ENCODE data around the gene LIMK1. TPM values are rescaled to one million over a fixed set of nuclear protein-coding genes. Genes with fewer than 3 reads are reported as not detected.
"Not testable (repeated sequence)": the region's sequence is repeated elsewhere in the genome, so short reads cannot be mapped to it uniquely, and the experiment has no call there.

LIMK1 gene
- total RNA-seq: 10 to 100 TPM; 14.1 to 14.6 TPM
- 1 to 10 TPM; 2.8 to 4.8 (median 3.4) TPM for polyA plus RNA-seq
- 13.8 to 38.1 (median 27.4) reads per million in 6 experiments for total RNA-seq

GRCh38 chr7:74083117-74083876, at the start of gene LIMK1:
Gene LIMK1 (plus strand): TSS chr7:74083804. CDS start chr7:74083991, 187 bp downstream.
- H3K27ac Mint-ChIP-seq: peak within 1 kb of the TSS in 9 of 10 donors; percentile 8 to 90 (median 84)
- POLR2A ChIA-PET: interaction anchor here (0.5 to 3.7 kb wide), 6 partner anchors 9 to 990 kb away, joined by 3 to 33 read pairs (median 6); partner anchors contain the start of genes EIF4H and RCC1L
- peaks cover 9 to 18% (median 13%) of the 10 kb centered on the region in 4 donors for H3K4me1 Mint-ChIP-seq
- ATAC-seq (peak; percentile 87 to 90), DNase-seq (peak; percentile 67 to 90 (median 82))
- H3K27me3 Mint-ChIP-seq: no peaks in the 10 kb centered on the region
- peaks cover 0 to 6% (median 0%) of the 10 kb centered on the region in 3 donors for H3K36me3 Mint-ChIP-seq
- H3K4me3 Mint-ChIP-seq: peak within 1 kb of the TSS; percentile 74 to 89 (median 82)
- no peaks in the 10 kb centered on the region for H3K9me3 Mint-ChIP-seq

GRCh38 chr7:74037609-74038008, 46.0 kb upstream of the LIMK1 start:
- Mint-ChIP-seq H3K27ac (no peak overlapping the region), H3K27me3 (peaks cover 0 to 1% (median 0%) of the 10 kb centered on the region in 5 donors), H3K4me1 (no peaks in the 10 kb centered on the region), H3K4me3 (no peak overlapping the region), H3K9me3 (no peaks in the 10 kb centered on the region), H3K36me3 (no peaks in the 10 kb centered on the region)
- DNase-seq (no peak), ATAC-seq (no peak)
- POLR2A ChIA-PET: no interaction called here

- Mint-ChIP-seq H3K36me3 (no peaks in the 10 kb centered on the region), H3K4me1 (no peaks in the 10 kb centered on the region), H3K27ac (no peak overlapping the region), H3K4me3 (no peak overlapping the region), H3K9me3 (no peaks in the 10 kb centered on the region), H3K27me3 (peaks cover 0 to 1% (median 0%) of the 10 kb centered on the region in 5 donors)
- DNase-seq (no peak), ATAC-seq (no peak)
- POLR2A ChIA-PET: no interaction called here
These were observed 45.2 kb upstream of the LIMK1 start for GRCh38 chr7:74038194-74038961.

GRCh38 chr7:74039337-74039736, 44.3 kb upstream of the LIMK1 start:
- Mint-ChIP-seq H3K27ac (no peak overlapping the region), H3K36me3 (no peaks in the 10 kb centered on the region), H3K4me1 (no peaks in the 10 kb centered on the region), H3K27me3 (peaks cover 0 to 1% (median 0%) of the 10 kb centered on the region in 5 donors), H3K4me3 (no peak overlapping the region), H3K9me3 (no peaks in the 10 kb centered on the region)
- ATAC-seq: no peak
- POLR2A ChIA-PET: no interaction called here
- DNase-seq: no peak

DNA sequence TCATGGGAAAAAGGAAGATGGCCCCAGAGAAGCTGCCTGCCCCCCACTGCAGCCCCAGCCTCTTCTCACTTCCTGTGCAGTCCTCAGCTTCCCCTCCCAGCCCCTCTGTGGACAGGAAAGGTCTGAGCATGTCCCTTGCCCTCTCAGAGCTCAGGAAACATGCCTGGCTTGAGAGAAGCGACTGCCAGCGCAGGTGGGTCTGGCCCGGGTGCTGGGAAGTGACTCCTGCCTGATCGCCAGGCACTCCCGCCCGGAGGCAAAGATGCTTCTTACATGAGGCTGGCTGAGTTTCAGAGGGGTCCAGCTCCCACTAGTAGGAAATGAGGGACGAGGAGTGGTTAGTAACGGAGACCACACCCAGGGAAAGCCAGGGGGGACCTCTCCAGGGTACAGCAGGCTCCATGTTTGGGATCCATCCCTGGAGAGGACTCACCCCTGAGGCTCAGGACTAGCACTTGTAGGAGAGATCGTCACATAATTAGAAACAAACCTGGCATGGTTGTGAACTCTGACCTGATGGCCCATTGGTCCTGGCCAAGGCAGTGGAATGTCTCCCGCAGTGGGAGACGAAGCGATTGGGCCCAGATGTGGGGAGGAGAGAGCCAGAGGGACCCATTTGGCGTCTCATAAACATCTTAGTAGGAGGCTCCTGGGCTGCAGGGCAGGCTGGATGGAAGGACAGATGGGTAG, 43.4 kb upstream of the LIMK1 start:
- peak overlapping the region in 2 of 10 donors; percentile 34 to 37 for H3K27ac Mint-ChIP-seq
- no peak overlapping the region for H3K4me3 Mint-ChIP-seq
- no peaks in the 10 kb centered on the region for H3K36me3 Mint-ChIP-seq
- POLR2A ChIA-PET: no interaction called here
- peaks cover 0 to 1% (median 0%) of the 10 kb centered on the region in 5 donors for H3K27me3 Mint-ChIP-seq
- DNase-seq (no peak), ATAC-seq (no peak)
- H3K9me3 Mint-ChIP-seq: no peaks in the 10 kb centered on the region
- H3K4me1 Mint-ChIP-seq: no peaks in the 10 kb centered on the region

DNA sequence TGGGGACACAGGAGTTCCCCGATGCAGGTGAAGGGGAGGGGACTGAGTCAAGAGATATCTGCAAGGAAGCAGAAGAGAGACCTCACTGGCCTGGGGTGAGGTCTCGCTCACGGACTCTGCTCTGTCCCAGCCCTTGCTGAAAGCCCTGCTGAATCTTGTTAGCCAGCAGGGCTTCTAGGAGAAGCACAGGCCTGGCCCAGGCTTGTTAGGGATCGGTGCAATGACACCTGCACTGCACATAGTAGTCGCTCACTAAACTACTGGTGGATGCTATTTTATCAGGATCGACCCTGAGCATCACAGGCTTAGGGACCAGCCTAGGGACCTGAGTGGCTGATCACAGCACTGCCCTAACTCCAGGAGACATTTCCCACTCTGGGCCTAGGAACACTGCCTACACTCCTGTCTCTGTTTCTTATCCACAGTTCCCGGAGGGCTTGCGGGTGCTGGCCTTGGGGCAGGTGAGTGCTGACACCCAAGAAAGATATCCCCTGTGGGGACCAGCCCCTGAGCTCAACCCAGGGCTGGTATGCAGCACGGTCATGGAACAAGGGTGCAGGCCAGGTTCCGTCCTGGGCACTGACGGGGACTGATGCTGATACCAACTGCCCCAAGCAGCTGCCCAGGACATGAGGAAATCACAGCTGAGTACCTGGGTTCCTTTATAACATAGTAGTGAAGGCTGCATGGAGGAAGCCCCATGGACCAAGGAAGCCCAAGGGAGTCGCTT, 42.6 kb upstream of the LIMK1 start:
- peak overlapping the region in 2 of 10 donors; percentile 34 to 37 for H3K27ac Mint-ChIP-seq
- DNase-seq (no peak), ATAC-seq (no peak)
- no peaks in the 10 kb centered on the region for H3K36me3 Mint-ChIP-seq
- H3K9me3 Mint-ChIP-seq: no peaks in the 10 kb centered on the region
- POLR2A ChIA-PET: no interaction called here
- peaks cover 0 to 1% (median 0%) of the 10 kb centered on the region in 5 donors for H3K27me3 Mint-ChIP-seq
- H3K4me1 Mint-ChIP-seq: no peaks in the 10 kb centered on the region
- H3K4me3 Mint-ChIP-seq: no peak overlapping the region

DNA sequence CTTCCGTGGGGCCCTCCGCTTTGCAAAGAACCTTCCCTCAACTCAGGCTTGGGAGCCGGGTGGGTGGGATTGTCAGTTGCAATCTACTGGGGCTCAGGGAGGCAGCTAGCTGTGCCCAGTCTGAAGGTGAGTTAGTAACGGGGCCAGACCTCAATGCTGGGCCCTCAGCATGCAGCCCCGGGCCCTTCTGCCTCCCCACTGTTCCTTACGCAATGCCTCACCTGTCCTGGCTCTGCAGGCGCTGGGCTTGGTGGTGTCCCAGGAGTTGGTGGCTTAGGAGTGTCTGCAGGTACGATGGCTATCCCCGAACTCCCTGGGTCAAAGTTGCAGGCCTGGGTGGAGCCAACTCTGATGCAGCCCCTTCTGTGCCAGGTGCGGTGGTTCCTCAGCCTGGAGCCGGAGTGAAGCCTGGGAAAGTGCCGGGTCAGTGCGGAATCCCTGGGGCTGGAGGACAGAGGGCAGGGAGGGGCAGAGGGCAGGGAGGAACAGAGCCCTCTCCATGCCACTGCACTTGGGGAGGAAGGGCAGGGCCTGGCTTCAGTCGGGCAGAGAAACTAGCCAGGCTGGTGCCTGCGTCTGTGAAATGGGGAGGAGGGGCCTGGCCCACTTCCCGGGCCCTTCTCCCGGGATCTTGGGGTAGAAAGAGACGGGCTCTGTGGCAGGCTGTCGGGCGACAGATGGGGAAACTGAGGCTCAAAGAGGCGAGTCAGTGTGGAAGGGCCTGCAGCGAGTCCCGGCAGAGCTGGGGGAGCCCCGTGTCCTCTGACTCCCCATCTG, 40.7 kb upstream of the LIMK1 start:
- ATAC-seq: no peak
- peaks cover 0 to 2% (median 0%) of the 10 kb centered on the region in 5 donors for H3K27me3 Mint-ChIP-seq

DNA sequence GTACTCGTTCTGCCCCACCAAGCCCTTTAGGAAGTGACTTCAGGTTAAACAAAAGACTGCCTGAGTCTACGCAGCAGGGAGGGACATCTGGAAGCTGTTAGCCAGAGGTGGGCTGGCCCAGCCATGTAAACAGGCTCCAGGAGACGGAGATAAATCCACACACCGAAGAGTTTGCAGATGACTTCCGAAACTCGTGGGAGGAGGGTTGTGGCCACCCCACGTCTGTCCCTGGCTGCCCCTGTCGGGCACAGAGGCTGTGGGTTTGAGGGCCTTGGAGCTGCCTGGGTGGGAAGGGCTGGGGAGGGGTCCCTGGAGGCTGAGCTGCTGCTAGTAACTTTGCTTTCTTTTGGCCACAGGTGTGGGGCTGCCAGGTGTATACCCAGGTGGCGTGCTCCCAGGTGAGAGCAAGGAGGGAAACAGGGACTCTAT, 40.1 kb upstream of the LIMK1 start:
- Mint-ChIP-seq H3K27ac (no peak overlapping the region), H3K27me3 (peaks cover 0 to 2% (median 0%) of the 10 kb centered on the region in 5 donors), H3K9me3 (no peaks in the 10 kb centered on the region), H3K4me3 (no peak overlapping the region), H3K36me3 (no peaks in the 10 kb centered on the region), H3K4me1 (no peaks in the 10 kb centered on the region)
- no peak for ATAC-seq
- no peak for DNase-seq
- POLR2A ChIA-PET: interaction anchor here (0.6 kb wide), 1 partner anchor 45 kb away, joined by 3 read pairs; no protein-coding TSS in a partner anchor

More for the DNA sequence above, 40.7 kb upstream of the LIMK1 start:
- Mint-ChIP-seq H3K9me3 (no peaks in the 10 kb centered on the region), H3K36me3 (no peaks in the 10 kb centered on the region), H3K4me3 (no peak overlapping the region), H3K4me1 (no peaks in the 10 kb centered on the region), H3K27ac (no peak overlapping the region)
- no peak for DNase-seq
- POLR2A ChIA-PET: interaction anchor here (0.6 kb wide), 1 partner anchor 46 kb away, joined by 3 read pairs; no protein-coding TSS in a partner anchor

DNA sequence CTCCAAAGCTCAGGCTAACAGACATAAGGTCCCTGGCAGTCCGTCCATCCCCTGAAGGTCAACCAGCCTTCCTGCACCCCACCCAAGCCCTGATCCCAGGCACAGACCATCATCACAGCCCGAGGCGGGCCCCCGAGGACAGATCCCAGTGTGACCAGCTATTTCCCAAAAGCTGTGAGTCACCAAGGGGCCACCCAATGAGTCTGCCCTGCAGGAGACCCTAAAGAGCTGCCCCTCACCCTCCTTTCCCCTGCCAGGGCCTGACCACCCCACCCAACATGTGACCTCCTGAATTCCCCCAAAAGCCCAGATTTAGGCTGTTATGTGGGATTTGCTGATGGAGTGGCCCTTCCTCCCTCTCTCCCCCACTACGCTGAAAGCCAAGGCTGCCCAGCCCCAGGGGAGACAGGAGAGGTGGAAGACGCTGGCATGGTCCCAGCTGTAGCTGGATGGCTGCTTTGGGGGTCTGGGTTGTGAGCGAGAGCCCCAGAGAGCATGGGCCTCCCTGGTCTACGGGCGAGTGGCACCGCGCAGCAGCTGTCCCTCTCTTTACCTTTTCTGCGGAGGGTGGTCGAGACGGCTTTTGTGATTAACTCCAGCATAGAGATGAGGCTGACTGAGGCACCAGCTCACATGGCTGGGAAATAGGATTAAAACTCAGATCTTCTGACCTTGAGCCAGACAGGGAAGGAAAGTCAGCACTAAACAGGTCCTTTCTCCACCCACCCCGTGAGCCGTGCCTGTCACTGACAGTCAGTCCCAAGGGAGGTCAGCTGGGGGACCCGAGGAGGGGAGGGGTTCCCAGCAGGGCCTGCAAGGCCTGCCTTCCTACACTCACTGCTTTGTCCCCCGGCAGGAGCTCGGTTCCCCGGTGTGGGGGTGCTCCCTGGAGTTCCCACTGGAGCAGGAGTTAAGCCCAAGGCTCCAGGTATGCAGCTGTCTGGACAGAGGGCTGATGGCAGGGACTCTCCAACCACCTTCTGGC, 38.9 kb upstream of the LIMK1 start:
- POLR2A ChIA-PET: no interaction called here
- no peaks in the 10 kb centered on the region for H3K4me1 Mint-ChIP-seq
- DNase-seq: no peak

DNA sequence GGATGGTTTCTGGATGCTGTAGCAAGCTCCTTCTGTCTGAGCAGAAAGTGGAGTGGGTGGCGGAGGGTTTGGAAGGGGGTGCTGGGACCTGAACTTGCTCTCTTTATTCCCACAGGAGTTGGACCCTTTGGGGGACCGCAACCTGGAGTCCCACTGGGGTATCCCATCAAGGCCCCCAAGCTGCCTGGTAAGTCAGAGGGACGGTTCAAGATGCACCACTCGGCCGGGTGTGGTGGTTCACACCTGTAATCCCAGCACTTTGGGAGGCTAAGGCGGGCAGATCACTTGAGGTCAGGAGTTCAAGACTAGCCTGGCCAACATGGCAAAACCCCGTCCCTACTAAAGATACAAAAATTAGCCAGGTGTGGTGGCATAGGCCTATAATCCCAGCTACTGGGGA, 37.0 kb upstream of the LIMK1 start:
- H3K9me3 Mint-ChIP-seq, H3K4me1 Mint-ChIP-seq, H3K36me3 Mint-ChIP-seq, DNase-seq, H3K27me3 Mint-ChIP-seq, H3K27ac Mint-ChIP-seq, POLR2A ChIA-PET, H3K4me3 Mint-ChIP-seq, ATAC-seq: not testable (repeated sequence)

More for the DNA sequence above, 38.9 kb upstream of the LIMK1 start:
- Mint-ChIP-seq H3K27ac (no peak overlapping the region), H3K36me3 (no peaks in the 10 kb centered on the region), H3K9me3 (no peaks in the 10 kb centered on the region), H3K4me3 (no peak overlapping the region), H3K27me3 (peaks cover 0 to 2% (median 0%) of the 10 kb centered on the region in 5 donors)
- ATAC-seq: no peak
